ENCODE results near the gene SRD5A3.

The SRD5A3 gene

GRCh38 chr4:55326629-55327028, 19.4 kb upstream of the SRD5A3 start:
- no peak for DNase-seq (ENCODE audit: extremely low spot score)
- ChIA-PET POLR2A (no interaction called here), CTCF (interaction anchor here (0.7 to 2.6 kb wide), 5 partner anchors 14 to 1510 kb away, joined by 3 to 7 read pairs (median 3); partner anchors contain the start of gene SRD5A3)
- TF ChIP-seq CTCF (IDR thresholded peaks at IDR 0.05; ENCODE audit: control extremely low read depth, extremely low read depth, low read depth, missing control alignments), result no peak

- TF ChIP-seq CTCF (IDR thresholded peaks at IDR 0.05; ENCODE audit: control extremely low read depth, extremely low read depth, low read depth, missing control alignments), result no peak
- ChIA-PET CTCF (interaction anchor here (1.1 to 2.6 kb wide), 2 partner anchors 12 to 17 kb away, joined by 3 to 7 read pairs; partner anchors contain the start of gene SRD5A3), POLR2A (no interaction called here)
- DNase-seq (ENCODE audit: extremely low spot score), result no peak
Measured at GRCh38 chr4:55329012-55329411, 17.0 kb upstream of the SRD5A3 start.

GRCh38 chr4:55330241-55330640, 15.8 kb upstream of the SRD5A3 start:
- no peak for TF ChIP-seq CTCF (IDR thresholded peaks at IDR 0.05; ENCODE audit: control extremely low read depth, extremely low read depth, low read depth, missing control alignments)
- ChIA-PET POLR2A (no interaction called here), CTCF (interaction anchor here (1.0 to 1.2 kb wide), 2 partner anchors 9 to 15 kb away, joined by 3 to 5 read pairs; partner anchors contain the start of gene SRD5A3)
- no peak for DNase-seq (ENCODE audit: extremely low spot score)

- POLR2A ChIA-PET, result no interaction called here
Measured at GRCh38 chr4:55336138-55337034, 9.7 kb upstream of the SRD5A3 start.

GRCh38 chr4:55337944-55338343, 8.1 kb upstream of the SRD5A3 start:
- POLR2A ChIA-PET, result no interaction called here
- no peak for TF ChIP-seq CTCF (IDR thresholded peaks at IDR 0.05; ENCODE audit: control extremely low read depth, extremely low read depth, low read depth, missing control alignments)
- CTCF ChIA-PET, result no interaction called here
- DNase-seq (ENCODE audit: extremely low spot score), result no peak

More at GRCh38 chr4:55336138-55337034, 9.7 kb upstream of the SRD5A3 start:
- no peak for TF ChIP-seq CTCF (IDR thresholded peaks at IDR 0.05; ENCODE audit: control extremely low read depth, extremely low read depth, low read depth, missing control alignments)
- DNase-seq (ENCODE audit: extremely low spot score), result no peak
- CTCF ChIA-PET, result interaction anchor here (1.1 to 1.4 kb wide), 2 partner anchors 9 to 24 kb away, joined by 4 to 8 read pairs; partner anchors contain the start of gene SRD5A3

GRCh38 chr4:55338486-55338885, 7.6 kb upstream of the SRD5A3 start:
- TF ChIP-seq CTCF (IDR thresholded peaks at IDR 0.05; ENCODE audit: control extremely low read depth, extremely low read depth, low read depth, missing control alignments), result no peak
- DNase-seq (ENCODE audit: extremely low spot score), result no peak
- CTCF ChIA-PET, result no interaction called here
- POLR2A ChIA-PET, result no interaction called here
